DMS 273 treated with DMSO at 0.1 percent for 48 hours (cell line): ENCODE data around the gene ZNF516.

ENCODE experiments used
- DNase-seq: peaks from one replicate; lab custom pipeline; 2025; lab: John Stamatoyannopoulos, UW

ZNF516 gene

DNA sequence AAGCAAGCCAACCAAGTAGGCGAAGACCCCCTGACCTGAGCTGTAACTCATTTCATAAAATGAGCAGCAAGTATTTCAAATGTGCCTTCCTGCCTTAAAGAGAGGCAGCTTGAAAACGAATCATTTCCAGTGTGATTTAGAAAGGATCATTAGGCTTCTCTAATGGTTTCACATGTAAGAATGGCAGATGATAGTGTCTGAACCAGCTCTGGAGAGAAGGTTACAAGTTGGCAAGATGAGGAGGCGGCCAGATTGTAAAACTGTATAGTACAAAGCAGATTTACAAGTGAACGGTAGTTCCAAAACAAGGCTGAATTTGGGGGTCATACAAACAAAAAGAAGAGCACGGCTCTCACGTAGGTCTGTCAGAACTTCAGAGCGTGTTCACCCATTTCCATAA is 132.4 kb downstream of the ZNF516 start:
- no peak for DNase-seq

DNA sequence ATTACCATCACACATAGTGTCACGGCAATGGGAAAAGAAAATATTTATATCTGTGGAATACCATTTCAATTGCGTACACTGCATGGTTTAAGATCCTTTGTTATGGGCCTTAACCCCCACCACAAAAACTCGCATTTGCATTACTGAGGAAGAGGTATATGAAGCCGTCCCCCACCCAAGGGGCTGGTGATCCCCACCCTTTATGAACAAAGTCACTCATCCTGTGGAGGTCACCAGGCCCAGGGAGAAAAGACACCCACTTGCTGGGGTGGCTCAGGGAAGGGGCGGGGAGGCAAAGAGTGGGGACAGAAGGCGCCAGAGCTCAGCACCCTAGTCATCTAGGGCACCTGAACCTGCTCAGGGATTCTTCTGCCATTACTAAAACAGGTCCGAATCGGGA is 133.8 kb downstream of the ZNF516 start:
- no peak for DNase-seq

DNA sequence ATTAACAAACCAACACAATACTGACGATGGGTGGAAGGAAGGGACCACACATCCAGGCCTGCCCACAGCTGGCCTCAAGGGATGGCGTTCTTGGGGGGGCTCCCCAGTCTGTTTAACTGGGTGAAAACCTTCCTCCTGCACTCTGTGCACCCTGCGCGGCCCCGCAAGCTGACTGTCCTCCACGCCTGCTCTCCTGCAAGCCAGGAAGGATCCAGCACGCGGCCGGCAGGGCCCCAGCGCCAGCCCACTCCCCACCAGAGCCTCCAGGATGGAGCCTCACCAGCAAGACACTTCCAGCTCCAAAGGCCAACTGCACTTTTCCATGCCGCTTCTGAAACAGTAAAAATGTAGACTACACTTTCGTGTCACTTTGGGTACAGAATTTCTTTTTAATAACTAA is 135.1 kb downstream of the ZNF516 start:
- no peak for DNase-seq

DNA sequence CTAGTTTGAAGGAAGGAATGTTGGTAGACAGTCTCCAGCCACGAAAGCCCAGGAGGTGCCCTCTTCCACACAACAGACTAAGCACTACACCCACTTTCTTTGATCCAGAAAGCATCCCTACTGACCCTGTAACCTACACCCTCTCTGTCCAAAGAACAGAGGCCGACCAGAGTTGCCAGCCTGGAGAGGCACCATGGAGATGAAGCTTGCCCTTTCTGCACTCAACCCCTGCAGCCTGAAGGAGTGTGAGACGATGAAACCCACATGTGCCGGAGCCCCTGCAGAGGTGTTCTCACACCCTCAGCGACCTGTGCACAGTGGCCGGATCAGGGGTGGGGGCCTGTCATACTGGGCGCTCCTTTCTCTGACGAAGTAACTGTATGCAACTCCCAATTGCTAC is 136.3 kb downstream of the ZNF516 start:
- no peak for DNase-seq

DNA sequence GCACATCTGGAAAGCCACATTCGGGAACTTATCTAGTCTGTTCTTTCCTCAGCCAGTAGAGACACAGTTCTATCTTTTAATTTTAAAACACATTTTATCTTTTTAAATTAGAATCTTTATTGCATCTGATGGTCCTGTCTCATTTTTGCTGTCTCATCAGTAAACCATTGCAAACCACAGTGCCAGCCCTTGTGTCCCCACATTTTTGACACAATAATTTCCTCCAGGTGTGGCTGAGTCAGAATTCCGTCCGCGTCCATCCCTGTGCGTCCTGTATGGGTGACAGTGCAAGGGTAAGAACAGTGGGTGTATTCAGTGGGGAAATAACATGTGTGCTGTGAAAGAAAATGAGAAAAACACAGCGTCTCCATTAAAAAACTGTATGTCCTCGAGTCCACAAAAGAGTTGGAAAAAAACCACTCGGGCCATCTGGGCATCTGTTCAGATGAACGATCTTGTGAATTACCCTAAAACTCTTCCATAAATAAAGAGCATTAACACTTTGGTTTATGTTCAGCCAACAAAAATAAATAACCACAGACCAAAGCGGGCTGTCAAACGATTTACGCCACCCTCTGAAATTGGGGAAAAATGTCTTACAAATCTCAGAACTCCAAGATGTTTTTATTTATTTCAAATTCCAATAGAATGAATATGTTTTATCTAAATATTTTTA is 137.3 kb downstream of the ZNF516 start:
- no peak for DNase-seq

DNA sequence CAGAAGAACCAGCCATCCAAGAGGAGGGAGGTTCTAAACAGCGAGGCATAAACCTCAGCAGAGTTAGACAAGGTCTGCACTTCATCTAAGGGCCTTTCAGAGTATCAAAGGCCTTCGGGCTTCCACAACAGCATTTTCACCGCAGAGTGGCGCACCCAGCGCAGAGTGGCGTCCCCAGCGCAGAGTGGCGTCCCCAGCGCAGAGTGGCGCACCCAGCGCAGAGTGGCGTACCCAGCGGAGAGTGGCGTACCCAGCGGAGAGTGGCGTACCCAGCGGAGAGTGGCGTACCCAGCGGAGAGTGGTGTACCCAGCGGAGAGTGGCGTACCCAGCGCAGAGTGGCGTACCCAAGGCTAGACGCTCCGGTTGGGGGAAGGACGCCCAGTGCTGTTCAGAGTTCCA is 137.9 kb downstream of the ZNF516 start:
- no peak for DNase-seq

DNA sequence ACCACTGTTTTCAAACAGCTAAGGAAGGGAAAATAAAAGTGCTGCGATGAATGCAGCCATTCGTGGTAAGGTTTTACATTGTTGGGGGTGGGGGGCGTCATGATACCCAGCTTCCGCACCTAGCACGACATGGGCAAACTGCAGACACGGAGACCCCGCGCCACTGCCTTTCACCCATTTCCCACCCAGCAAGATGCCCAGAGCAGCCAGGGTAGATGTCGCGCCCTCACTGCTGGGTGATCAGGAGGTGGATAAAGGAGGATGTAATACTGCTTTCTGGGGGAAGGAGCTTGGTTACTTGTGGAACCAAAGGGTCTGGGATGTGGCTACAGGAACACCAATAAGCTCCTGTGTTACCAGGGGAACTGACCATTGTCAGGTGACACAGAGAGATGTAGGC is 138.4 kb downstream of the ZNF516 start:
- no peak for DNase-seq

DNA sequence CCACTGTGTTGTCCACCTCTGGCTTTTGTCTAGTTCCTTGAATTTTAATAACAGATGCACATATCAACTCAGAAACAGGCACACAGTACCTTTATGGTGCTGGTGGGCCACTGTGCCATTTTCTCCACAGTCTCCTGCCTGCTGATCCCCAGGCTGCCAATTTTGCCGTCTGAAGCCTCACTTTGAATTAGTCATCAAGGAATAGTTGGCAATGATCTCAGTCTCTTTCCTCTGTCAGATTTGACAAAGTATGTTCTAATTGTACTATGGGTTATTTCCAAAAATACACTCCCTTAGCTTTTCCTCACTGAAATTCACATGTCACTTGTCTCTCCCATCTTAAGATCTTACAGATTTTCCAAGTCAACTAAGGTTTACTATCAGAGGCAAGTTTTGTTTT is 140.7 kb downstream of the ZNF516 start:
- no peak for DNase-seq

DNA sequence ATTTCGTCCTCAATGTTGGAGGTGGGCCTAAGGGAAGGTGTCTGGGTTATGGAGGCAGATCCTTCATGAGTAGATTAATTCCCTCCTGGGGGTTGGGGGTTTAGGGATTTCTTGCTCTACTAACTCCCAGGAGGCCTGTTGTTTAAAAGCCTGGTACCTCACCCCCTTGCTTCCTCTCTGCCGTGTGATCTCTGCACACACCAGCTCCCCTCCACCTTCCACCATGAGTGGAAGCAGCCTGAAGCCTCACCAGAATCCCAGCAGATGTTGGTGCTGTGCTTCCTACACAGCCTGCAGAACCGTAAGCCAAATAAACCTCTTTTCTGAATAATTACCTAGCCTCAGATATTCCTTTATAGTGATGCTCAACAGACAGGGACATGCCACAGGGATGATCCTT is 141.5 kb downstream of the ZNF516 start:
- DNase-seq, result no peak

DNA sequence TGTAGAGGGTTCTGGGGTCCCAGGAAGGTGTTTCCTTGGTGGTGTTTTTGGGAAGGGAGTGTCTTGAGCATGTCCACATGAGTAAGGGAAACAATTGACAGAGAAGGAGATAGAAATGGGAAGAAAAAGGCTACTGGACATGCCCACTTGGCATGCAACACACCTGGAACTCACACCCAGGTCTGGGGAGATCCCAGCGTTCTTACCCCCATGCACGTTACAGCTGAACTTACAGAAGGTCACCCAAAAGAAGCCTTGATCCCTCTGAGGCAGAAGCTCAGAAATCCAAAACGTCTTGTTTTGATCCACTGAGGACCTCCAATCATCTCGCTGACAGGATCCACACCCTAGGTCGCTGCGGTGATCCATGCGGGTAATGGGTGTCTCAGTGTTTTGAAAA is 142.0 kb downstream of the ZNF516 start:
- DNase-seq, result no peak

DNA sequence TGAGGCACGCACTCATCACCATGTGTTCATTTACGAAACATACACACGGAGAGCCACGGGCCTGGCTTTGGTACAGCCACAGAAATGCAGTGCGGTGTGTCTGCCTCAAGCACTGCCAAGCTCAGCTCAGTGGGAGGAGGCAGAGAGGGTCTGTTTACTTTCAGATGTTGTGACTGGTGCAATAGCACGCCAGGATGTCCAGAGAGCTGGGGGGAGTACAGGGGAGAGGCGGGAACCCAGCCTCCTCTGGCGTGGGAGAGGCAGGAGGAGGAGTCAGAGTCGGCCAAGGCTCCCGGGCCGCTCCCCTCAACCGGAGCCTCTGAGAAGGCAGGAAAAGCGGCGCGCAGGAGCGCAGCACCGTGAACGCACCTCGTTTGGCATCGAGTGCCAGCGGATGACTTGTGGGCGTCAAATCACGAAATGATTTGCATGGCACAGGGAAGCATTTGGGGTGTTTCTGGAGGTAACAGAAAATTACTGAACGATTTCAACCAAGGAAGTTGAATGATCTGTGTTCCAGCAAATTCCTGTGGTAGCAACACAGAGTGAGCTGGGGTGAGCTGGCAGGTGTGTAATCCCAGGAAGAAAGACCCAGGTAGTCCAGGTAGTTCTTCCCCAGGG is 143.0 kb downstream of the ZNF516 start:
- peak; percentile 35 for DNase-seq

DNA sequence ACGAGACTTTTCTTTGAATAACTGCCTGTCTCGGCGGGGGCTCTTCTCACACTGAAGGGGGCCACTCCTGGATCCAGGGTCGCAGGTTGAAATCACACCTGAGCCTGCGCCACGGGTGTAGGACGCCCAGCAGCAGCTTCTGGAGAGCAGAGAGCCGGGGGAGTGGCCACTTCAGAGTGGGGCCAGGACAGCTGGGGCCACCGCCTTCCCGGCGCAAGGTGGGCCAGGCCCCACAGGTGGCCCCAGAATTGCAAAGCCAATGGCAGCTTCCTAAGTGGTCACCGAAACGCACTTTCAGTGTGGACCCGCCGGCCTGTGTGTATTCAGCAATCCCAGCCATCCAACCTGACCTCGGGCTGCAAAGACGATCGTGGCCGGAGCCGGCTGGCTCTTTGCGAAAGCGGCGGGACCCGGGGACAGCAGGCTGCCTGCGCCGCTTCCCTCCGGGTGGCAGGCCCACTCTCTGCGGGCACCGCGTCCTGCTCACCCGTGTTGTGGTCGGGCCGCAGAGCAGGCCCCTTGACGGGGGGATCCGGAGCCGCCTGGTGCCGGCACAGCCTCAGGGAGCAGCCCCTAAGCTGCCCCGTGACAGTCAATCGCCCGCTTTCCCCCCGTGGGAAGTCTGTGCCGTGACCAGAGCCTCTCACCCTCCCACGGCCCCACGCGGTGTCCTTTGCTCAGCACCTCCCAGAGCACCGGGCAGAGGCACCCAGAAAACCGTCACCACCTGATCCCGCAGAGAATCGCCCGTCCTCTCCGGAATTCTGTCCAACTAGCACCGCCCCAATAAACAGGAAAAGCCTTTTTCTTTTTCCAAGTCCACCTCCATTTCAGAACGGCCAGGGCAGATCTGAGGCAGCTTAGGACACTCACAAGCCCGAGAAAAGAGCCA is 144.7 kb downstream of the ZNF516 start:
- no peak for DNase-seq

DNA sequence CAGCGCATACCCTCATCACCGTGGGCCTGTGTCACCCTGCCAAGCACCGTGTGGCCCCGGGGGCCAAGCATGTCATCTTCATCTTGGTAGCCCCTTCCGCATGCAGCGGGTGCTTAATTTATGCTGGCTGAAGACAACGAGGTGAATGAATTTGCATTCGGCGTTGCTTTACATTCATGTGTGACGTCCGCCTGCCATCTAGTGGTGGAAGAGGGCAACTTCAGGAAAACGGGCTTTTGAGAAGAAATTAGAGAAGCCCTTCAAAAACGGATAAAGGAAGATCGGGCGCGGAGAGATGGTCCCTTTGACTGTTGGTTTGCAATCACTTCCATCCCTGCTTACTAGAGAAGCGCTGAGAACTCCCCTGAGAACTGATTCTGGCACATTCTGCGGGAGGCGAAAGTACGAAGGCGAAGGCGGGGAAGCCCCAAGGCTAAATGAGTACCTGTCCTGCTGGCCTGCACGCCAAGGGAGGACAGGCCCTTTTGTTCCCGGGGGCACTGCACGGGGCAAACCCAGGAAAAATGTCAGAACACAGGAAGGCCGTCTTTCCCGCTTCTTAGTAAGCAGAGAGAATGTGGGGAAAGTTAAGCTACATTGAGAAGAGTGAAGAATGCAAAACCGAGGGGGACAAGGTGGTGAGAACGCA is 145.9 kb downstream of the ZNF516 start:
- DNase-seq, result peak; percentile 6

DNA sequence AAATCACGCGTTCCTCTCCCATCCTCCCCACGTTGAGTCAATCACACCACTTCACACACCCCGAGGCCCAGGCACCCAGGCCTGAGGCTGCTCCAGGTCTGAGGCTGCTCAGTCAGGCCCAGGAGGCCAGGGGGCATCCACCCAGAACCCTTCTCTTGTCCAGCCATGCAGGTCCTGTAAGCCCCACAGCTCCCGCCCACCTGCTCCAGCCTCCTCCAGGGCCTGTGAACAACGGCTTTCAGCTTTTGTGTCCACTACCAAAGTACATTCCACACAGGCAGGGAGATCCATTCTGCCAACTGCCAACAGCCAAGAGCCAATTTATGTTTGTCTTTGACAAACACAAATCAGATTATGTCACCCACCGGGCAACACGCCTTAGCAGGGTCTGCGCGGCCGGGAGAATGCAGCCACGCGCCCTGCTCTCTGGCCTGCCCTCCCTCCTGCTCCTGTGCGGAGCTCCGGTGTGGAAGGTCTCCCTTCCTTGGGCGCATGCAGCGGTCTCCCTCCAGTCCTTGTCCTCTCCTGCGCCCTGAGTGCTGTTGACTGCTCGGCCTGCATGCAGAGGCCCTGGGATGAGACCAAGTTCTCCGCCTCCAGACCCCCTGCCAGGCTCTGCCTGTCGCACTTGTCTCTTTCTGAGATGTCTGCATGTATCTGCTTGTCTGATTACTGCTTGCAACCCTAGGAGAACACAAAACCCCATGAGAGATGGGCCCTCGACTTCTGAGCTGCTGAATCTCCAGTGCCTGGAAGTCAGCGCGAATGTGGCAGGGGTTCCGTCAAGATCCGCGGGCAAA is 146.6 kb downstream of the ZNF516 start:
- no peak for DNase-seq

DNA sequence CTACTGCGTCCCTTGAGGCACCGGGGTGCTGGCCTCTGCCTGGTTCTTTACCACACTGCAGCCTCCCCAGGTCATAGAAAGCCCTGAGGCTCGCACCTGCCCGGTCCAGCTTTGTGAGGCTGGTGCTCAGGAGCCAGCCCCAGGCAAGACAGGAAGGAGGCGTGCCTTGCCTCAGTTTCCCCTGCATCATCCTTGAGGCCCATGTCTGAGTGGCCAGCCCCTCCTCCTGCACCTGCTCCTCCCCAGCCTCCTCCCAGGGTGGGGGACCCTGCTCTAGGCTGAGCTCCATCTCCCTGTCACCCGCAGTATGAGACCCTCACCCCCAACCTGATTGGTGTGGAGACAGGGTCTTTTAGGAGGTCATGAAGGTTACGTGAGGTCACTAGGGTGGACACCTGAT is 147.7 kb downstream of the ZNF516 start:
- DNase-seq, result no peak

DNA sequence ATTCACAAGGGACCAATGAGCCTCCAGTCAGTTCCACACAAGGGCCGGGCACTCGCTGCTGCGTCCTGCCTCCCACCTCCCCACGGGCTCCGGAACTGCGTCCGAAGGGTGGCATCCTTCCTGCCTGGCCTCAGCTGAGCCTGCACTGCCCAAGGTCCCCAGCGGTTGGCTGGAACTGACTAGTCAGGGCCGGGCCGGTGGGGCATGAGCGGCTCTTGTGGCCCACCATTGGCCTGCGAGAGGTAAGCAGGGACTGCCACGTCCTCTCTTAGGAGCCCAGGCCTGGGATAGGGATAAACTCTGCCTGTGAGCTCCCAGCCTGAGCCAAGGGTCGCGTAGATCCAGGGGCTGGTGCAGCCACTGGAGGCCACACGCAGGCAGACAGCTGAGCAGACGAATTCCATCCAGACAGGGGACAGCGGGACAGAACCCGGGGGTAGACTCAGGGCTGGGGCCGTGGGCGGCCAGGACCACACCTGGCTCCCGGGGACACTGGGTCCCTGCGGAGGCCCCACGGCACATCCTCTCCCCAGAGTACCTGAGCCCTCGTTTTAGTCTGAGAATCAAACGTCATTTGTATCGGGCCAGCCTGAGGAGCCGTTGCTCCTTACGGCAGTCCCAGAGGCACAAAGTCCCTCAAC is 148.4 kb downstream of the ZNF516 start:
- no peak for DNase-seq

DNA sequence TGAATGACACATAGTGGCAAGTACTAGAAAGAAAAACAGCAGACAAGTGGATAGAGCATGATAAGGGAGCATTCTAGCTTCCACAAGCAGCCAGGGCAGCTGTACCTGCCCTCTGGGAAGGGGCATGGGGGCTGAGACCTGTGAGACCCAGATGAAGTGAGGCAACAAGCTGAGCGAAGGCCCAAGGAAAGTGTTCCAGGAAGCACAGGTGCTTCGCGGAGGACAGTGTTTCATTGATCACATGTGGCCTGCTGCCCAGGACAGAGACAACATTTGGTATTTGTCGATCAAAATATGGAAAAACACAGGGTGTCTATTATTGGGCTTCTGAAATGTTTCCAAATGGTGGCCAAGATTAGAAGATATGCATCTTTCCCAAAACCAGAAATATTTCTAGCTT is 149.1 kb downstream of the ZNF516 start:
- no peak for DNase-seq

DNA sequence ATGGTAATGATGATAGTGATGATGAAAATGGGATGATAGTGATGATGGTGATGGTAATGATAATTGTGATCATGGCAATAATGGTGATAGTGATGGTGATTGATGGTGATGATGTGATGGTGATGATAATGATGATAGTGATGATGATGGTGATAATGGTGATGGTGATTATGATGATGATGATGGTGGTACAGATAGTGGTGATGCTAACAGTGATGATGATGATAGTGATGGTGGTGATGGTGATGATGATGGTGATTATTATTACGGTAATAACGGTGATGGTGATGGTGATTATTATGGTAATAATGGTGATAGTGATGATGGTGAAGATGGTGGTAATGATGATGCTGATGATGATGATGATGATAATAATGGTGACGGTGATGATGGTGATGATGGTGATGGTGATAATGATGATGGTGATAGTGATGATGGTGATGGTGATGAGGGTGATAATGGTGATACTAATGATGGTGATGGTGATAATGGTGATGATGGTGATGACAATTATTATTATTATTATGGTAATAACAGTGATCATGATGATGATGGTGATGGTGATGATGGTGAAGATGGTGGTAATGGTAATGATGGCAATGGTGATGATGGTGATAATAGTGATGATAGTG is 151.0 kb downstream of the ZNF516 start:
- DNase-seq, result no peak

DNA sequence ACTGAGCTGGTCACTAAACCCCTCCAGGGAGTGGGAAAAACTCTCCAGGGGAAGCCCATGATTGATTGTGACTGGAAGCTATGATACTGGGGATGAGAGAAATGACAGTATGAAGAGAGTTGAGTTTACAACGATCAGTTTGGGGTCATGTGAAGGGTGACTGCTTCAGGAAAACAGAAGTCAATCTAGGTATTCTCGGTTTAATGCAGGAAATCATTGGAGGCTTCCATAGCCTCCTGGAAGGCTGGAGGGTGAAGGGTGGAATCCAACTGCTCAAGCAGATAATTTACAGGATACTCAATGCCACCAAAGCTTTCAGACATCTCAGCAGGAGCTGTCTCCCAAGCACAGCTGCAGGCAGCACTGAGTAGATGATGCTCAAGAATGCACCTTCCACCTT is 154.6 kb downstream of the ZNF516 start:
- no peak for DNase-seq

DNA sequence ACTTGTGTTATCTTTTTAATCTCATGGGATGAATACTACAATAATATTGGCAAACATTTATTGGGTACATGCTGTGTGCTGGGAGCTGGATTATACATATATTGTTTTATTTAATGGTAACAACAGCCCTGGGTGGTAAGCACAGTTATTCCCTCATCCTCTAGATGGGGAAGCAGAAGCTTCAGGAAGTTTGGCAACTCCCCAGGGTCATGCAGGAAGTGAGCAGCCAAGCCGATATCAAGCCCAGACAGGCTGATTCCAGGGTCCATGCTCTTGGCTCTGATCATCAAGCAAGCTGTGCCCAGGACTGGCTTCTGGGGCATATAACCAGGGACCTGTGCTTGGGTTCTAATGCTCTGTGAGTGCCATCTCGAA is 155.8 kb downstream of the ZNF516 start:
- DNase-seq, result no peak
